HG03139 (cell line): ENCODE results near the gene ZXDC.

Source experiments
- ATAC-seq: cut with Tn5 transposase; IDR thresholded peaks from one replicate; pipeline ENCODE4 v1.9.1; 2021; ENCODE audit not compliant: unreplicated experiment

Gene ZXDC

DNA sequence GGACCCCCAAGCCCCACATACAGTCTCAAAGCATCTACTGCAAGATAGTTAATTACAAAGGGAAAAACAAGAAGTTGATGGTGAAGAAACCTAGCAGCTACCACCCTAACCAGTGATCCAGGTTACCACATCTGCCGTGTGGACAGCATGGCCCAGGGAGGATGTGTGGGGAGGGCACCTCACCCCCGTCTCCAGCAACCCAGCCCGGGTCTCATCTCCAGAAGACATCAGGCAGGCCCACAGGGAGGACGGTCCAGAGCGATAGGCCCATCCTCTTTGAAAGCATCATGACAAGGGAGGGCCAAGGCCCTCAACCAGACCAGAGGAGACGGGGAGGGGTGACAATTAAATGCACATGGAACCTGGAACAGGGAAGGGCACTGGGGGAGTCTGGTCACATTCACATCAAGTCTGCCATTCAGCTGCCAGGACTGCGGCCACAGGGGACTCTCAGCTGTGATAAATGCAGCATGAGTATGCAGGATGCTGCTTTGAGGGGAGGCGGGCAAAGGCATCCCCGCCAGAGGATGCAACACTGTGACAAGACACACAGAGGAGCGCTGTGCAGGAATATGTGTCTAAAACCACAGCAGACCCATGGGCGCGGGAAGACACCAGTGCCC lies 18.8 kb downstream of the ZXDC start:
- ATAC-seq: no peak

DNA sequence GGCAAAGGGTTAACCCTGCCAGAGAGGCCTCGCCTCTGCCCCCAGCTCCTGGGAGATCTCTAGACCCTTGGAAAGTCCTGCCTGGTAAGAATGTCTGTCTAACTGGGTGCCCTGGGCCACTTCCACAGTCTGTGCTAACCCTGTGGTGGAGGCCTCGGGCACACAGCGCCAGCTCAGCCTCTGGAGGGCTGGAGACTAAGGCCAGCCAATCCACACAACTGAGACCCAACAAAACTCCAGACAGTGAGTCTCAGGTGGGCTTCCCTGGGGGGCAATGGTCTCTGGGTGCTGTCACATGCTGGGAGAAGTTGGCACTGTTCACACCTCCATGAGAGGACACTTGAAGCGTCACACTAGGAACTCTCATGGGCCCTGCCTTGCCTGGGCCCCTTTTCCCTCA lies 19.5 kb downstream of the ZXDC start:
- ATAC-seq: no peak

DNA sequence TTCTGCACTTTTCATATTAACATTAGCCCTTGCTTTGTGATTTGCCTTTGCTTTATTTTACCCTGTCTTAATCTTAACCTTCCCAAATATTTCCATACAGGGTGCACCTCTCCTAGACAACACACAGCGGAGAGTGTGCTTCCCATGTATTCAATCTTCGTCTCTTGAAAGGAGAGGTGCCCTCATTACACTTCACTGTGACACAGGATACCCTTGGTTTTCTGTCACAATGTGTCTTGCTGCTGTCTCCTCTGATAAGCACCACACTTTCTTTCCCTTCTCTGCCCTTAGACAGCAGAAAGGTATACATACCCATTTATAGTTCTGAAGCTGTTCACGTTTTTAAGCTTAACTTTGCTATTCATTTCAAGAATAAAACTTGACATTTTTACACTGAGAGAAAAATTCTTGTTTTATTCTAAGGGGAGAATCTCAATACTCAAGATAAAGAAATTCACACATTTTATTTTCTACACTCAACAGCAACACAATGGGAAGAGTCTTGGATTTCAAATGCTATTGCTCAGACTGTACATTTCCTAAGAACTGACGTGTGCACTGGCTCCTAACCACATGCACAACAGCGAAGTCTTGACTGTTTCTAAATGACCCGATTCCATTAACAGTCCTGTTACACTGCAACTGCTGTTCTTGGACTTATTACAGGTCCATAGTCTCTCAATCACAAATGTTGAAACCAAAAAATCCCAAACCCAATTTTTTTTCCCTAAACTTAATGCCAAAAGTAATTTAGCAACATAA lies 21.1 kb downstream of the ZXDC start:
- ATAC-seq: no peak

DNA sequence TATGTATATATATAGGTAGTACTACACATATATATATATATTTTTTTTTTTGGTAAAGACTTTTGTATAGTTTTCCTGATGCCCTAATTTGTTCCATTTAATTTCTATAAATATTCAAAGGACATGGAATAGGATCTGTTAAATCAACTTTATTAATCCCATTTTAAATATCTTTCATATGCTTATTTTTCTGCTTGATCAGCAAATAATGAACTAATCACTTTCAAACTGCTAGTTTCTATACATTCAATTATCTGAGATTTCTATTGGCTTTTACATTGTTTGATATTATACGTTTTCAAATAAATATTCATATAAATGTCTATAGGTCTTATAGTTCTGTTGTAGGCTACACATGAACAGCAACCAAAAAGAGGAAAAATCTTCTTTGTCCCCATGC lies 21.7 kb downstream of the ZXDC start:
- no peak for ATAC-seq

DNA sequence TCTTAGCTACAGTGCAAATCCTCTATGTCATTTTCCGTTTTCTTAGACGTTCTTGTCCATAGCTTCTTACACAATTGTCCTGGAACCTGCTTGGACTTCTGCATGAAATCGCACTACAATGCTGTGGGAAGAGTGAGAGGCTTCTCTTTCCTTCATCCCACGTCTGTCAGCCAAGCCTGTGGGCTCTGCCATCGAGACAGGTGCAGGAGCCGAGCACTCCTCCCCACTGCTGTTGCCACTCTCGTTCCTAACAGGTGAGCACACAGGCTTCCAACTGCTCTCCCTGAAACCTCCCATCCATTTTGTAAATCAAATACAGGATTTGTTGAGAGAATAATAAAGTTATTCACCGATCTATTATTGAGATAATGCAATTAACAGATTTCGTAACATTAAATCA lies 23.5 kb downstream of the ZXDC start:
- ATAC-seq: no peak

DNA sequence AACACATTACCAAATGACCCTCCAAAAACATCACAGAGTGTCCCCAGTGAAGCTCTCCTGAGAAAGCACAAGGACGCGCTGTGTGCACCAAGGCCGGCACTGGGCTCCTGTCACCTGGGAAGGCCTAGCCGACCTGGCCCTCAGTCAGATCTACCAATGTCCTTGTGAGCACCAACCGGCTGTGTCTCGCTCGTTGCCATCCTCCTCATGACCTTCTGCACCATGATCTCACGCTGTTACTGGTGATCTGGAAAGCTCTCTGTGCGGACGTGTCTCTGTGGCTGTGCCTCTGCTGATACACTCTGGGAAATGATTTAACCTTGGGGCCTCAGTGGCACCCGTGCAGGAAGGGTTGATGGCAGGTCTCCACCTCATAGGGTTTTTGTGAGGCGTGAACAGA lies 24.2 kb downstream of the ZXDC start:
- no peak for ATAC-seq

DNA sequence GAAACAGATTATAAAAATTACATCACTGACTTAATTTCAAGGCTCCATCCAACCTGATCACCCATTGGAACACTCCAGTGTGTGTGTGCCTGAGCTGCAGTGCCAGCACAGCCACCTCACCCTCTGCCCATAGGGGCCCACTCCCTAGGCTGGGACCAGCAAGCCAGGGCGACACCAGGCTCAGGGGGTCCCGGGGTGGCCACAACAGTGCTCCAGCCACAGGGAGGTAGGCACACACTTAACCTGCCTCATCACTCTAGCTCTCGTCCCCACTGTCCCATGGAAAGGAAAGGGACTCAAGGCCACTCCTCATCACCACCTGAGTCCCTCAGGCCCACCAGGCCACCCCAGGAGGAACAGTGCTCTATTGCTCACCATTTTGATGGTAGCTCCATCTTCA lies 24.9 kb downstream of the ZXDC start:
- no peak for ATAC-seq

DNA sequence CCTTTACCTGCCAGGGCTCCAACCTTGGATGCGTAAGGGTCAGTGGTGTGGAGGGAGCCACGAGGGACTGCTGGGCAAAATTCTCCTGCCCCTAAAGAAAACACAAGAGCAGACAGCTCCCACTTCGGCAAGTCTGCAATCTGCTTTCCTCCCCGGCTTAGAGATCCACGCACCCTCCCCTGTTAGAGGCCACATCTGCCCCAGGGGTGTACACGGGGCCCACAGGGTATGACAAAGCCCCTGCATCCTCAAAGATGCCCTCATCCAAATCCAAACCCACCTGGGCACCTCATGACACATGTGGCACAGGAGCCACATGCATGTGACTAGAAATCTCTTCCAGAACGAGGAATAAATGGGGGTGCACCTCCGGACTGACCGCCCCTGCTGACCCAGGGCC lies 25.5 kb downstream of the ZXDC start:
- no peak for ATAC-seq

DNA sequence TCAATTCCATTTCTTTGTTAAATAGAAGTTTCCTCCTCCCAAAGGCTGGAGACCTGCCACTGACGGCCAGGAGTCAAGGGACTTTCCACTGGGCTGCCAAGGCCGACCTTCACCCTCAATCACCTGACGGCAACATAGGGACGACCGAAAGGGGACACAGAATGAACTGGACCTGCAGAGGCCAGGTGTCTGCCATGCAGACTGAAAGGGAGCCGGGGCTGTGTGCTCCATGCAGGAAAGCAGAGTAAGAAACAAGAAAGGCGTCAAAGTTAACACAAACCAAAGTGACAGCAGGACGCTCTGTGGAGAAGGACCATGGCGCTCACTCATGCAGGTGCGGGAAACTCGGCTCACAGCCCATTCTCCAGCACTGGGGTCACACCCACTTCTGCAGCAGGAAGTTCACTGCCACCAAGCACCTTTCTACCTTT lies 26.1 kb downstream of the ZXDC start:
- no peak for ATAC-seq

DNA sequence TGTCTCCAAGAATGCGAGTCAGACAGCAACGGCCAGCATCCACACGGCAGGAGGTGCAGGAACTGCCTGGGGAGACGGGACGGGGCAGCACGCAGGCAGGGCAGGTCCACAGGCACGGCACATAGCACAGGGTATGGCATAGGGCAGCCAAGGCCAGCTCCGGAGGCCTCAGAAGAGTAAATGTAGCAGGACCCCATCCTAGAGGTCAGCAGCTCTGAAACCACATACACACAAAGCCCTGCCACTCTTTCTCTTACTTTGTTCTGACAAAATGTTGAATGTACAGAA lies 26.9 kb downstream of the ZXDC start:
- no peak for ATAC-seq

DNA sequence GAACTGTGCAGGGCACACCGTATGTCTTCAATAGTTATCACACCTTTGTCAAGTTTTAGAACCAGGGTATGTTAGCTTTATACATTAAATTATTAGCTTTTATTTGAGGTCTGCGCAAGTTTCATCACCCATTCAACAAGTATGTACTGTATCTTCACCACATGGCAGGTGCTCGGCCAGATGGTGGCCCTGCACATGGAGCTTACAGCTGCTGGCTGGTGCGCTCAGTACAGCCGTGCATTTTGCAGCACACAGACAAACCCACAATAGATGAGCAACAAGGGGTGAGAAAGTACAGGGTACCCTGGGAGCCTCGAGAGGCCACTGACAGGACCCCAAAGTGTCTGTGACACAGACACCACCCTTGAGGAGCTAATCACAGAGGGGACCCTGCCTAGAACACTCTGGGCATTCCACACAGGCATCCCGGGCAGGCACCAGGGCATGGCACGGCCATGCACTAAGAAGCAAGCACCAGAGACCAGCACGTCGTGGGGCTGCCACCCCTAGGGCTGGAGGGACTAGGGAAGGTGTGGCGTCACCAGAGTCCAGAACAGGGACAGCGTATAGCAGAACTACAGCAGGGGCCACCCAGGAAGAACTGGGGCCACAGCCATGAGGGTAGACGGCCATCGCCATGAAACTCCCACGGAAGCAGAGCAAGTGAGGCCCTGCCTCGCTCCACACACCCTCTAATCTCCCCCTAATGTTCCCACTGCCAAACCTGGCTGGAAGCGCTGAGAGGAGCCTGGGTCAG lies 27.4 kb downstream of the ZXDC start:
- ATAC-seq: no peak

DNA sequence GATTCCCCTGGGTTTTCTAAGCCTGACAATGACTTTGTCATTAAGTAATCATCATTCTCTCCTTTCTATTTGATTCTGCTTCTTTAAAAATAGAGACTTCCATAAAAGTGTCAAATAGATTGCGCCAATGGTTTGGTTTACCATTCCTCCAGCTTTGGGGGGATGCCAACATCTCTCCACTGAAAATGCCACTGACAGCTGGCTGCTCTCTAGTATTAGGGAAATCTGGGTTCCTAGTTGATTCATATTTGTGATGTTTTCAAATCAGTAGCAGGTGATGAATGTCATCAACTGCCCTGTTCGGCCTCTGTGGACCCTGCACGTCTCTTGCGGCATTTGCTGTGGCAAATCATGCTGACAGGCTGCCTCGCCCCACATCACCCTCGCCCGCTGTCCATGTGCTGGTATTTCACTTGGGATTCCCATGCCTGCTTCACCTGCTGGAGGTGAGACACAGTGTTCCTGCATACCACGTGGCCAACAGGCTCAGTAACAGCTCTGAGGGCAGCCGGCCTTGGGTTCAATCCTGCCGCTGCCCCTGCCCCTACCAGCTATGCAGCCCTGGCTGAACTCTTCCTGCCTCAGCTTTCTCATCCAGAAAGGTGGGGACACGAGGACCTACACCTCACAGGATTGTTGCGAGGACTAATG lies 28.1 kb downstream of the ZXDC start:
- ATAC-seq: no peak

DNA sequence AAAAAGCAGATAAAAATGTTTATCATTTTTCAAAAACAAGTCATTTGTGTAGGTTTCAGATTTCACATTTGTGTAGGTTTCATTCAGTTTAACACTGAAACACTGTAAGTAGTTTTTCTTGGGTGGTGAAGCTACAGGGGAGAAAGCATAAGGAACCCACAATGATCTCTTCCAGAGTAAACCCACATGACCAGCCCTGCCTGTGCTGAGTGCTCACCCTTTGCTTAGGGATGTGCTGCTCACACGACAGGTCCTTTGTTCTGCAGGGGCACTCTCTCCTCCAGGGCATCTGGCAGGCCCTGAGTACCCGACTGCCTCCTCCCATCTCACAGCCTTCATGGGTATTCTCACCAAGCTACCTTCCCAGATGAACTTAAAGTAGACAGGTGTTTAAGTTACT lies 28.9 kb downstream of the ZXDC start:
- no peak for ATAC-seq

DNA sequence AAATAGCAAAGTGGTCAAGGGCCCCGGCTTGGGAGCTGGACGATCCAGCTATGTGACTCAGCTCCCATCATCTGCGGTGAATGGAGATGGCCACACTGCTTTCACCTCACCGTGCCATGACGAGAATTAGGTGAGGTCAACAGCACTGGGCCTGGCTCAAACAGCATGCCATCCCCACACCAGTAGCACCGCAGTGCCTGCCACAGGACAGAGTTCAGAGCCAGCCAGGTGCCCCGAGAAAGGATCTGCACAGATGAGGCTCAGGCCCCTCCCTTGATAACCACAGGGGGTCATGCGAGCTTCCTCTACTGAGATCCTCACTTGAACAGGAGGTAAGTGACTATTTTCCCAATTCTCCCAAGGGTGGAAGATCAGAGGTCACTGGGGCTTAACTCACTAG lies 29.4 kb downstream of the ZXDC start:
- no peak for ATAC-seq

DNA sequence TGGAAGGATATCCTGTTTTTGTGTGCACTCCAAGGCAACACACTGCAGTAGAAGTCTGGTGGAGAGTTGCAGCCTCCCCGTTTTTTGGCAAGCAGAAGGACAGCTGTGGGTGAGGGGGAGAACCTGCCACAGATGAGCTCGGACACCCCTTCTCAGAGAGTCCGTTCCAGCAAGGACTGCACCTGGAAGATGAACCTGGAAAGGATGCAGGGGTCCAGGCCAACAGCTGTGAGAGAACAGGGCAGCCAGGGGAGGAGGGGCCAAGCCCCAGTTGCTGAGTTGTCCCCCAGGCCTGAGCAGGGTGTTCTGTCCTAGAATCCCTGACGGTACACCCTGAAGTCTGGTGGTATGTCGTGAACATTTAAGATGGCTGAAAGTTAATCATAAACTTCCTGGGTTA lies 30.2 kb downstream of the ZXDC start:
- no peak for ATAC-seq

DNA sequence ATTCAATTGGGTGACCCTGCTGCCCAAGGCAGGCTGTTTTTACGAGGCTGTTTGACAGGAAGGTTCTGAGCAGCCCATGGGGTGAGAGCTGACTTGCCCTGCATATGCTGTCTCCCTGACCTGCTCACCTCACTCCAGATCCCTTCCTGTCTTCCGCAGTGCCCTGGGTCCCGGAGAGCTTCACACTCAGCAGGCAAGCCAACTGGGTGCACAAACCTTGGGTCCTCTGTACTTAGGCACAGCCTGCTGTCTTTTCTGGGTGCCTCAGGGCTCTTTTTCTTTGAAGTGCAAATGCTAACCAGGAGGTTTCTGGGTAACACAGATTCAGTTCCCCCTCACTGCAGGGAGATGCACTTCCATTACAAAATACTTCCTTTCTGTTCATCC lies 32.8 kb downstream of the ZXDC start:
- ATAC-seq: no peak

DNA sequence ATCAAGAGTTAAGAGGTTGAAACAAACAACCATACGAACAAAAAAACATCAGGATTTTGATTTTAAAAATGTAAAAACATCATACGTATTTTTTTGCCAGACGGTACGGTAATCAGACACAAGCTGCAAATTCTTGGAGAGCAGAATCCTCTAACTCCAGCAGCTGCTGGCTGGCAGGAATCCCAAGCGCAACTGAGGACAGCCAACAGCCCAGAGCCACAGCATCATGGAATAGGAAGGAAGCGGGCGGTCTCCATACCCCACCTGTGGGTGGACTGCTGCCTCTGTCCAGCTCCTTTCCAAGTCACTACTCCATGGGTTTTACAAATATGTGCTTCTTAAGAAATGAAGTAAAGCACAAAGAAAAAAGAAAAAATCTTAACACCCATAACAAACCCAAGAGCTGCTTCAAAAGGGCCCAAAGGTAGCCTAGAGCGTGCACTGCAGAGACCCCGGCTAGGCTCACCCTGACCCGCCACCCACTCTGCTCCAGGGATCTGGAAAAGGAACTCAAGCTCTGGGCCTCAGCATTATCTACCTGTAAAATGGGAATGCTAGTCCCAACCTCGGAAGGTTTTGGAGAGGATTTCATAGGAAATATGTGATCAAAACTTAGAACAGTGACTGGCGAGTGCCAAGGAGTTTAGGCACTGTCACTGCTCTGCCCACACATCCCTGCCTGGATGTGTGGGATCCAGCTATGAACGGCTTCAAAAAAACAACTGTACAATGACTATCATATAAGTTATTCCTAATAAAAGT lies 33.4 kb downstream of the ZXDC start:
- no peak for ATAC-seq

DNA sequence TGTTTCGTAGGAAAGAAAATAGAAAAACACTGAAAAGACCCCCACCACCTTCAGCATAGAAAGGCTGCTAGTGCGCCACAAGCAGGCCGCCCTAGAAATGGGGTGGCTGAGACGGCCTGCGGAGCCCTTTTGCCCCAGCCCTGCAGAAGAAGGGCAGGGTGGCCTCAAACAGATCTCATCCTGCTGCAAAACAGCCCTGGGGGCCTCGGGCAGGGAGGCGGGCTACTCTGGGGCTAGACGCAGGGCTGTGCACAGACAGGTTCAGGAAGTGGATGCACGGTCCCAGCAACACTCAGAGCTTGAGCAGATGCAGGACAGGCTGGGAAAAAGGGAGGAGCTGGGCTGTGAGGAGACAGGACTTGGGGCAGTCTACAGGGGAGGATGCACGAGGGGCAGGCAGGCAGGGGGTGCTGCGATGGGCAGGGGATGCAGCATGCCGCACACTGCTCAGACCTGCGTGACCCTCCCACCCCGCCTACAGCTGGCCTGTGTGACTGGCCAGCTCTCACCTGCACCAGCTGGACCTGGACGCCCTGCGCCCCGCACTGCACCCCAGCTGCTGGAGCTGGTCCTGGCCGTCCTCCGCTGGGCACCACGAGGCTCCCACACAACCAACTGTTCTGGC lies 34.3 kb downstream of the ZXDC start:
- no peak for ATAC-seq

DNA sequence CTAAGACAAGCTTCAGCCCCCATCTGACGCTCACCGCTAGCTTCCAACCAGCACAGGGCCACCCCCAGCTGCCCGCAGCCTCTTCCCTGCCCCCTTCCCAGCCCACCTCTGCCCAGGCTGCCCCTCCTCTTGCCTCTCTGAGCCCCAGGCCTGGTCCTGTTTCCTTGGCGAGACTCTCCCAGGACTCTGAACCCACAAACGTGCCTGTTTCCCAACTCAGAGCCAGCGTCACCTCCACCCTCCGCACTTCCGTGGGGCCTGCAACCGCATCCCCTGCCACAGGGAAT lies 35.0 kb downstream of the ZXDC start:
- no peak for ATAC-seq

DNA sequence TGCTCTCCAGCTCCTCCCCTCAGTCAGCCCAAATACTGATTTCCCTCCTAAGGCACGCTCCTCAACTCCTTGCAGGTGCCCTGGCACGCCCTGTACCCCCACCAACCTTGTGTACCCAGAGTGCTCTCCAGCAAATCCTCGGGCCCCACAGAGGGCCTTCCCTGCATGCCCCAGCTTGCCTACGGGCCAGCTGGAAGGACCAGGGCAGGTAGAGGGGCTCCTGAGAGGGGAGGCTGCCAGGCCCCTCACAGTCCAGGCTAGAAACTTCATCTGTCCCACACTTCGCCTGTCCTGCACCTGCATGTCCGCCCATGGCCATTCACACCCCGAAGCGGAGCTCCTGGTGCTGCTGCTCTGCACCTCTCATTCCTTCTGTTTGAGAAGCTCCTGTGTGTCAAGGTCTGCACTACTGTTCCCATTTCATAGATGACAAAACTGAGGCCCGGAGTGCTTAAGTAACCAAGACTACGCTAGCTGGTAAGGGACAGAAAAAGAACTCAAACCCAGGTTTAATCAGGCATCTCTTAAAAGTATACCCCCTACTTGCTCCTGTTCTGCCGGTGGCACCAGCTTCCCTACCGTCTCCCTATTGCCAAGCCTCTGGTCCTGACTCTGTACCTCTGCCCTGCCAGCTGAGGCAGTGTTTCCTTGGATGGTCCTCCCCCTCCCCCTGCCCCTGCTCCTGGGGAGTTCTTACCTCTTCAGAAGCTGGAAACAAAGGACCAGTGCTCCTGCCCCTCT lies 35.6 kb downstream of the ZXDC start:
- no peak for ATAC-seq
